SJSA1 (cell line): ENCODE results near the gene SYPL2. TPM values are rescaled to one million over a fixed set of nuclear protein-coding genes. Genes with fewer than 3 reads are reported as not detected.

Experiments used
- DNase-seq, 2 experiments: peaks; one replicate each; pipeline ENCODE4 v3.0.0-alpha.2; 2015 to 2020; ENCODE audit warnings: low spot score in 2 of 2, low read depth in 1 of 2
- H3K27ac ChIP-seq: fragments of 250-450 bp; sonication (Bioruptor Pico); 2 replicates; pipeline ENCODE4 v1.5.1; 2020; ENCODE audit warnings: mild to moderate bottlenecking, moderate library complexity
- H3K27me3 ChIP-seq: fragments of 250-450 bp; sonication (Bioruptor Pico); replicated peaks from 2 replicates; pipeline ENCODE4 v1.5.1; 2020; ENCODE audit warnings: mild to moderate bottlenecking, moderate library complexity
- H3K36me3 ChIP-seq: fragments of 250-450 bp; sonication (Bioruptor Pico); 2 replicates; pipeline ENCODE4 v1.5.1; 2020; ENCODE audit warnings: mild to moderate bottlenecking
- H3K4me1 ChIP-seq: fragments of 250-450 bp; sonication (Bioruptor Pico); replicated peaks from 2 replicates; pipeline ENCODE4 v1.6.1; 2021; ENCODE audit warnings: mild to moderate bottlenecking
- H3K4me3 ChIP-seq: fragments of 250-450 bp; sonication (Bioruptor Pico); 2 replicates; pipeline ENCODE4 v1.5.1; 2020; ENCODE audit warnings: mild to moderate bottlenecking
- H3K9me3 ChIP-seq: fragments of 250-450 bp; sonication (Bioruptor Pico); replicated peaks from 2 replicates; pipeline ENCODE4 v1.5.1; 2020; ENCODE audit warnings: mild to moderate bottlenecking
- total RNA-seq: library from RNA; depleted of rRNA; stranded (reverse); fragments of >200 nt; shearing (Covaris generic); gene quantifications from 2 replicates; pipeline ENCODE4 v1.2.3, GENCODE V29; 2014; rRNA removed

SYPL2 gene
- 0.11 TPM in 1 of 2 replicates, not detected in the other for total RNA-seq

GRCh38 chr1:109466452-109467300 lies at the start of gene SYPL2:
TSS of gene SYPL2 (plus strand) at chr1:109466546. CDS start at chr1:109466844, 298 bp downstream.
- H3K9me3 ChIP-seq = peaks cover 6% of the 10 kb centered on the region
- no peak within 1 kb of the TSS for H3K27ac ChIP-seq
- peak within 1 kb of the TSS; percentile 38 for H3K4me3 ChIP-seq
- peaks cover 11% of the 10 kb centered on the region for H3K4me1 ChIP-seq
- peaks cover 79% of the 10 kb centered on the region for H3K27me3 ChIP-seq
- DNase-seq = peak in 1 of 2 experiments; percentile 14
- no peaks in the 10 kb centered on the region for H3K36me3 ChIP-seq

- DNase-seq = no peak
- H3K9me3 ChIP-seq = no peaks in the 10 kb centered on the region
- H3K27me3 ChIP-seq = no peaks in the 10 kb centered on the region
- H3K27ac ChIP-seq = no peak overlapping the region
- H3K4me3 ChIP-seq = no peak overlapping the region
- H3K36me3 ChIP-seq = peaks cover 56% of the 10 kb centered on the region
- H3K4me1 ChIP-seq = peaks cover 19% of the 10 kb centered on the region
These were observed 42.8 kb upstream of the SYPL2 start for GRCh38 chr1:109423498-109423897.

GRCh38 chr1:109425391-109426280 lies 40.7 kb upstream of the SYPL2 start:
- no peaks in the 10 kb centered on the region for H3K27me3 ChIP-seq
- peak; percentile 60 to 71 for DNase-seq
- peak overlapping the region; percentile 65 for H3K4me3 ChIP-seq
- H3K4me1 ChIP-seq = peaks cover 19% of the 10 kb centered on the region
- H3K36me3 ChIP-seq = peaks cover 37% of the 10 kb centered on the region
- no peaks in the 10 kb centered on the region for H3K9me3 ChIP-seq
- peak overlapping the region; percentile 58 for H3K27ac ChIP-seq

- H3K4me1 ChIP-seq = peaks cover 19% of the 10 kb centered on the region
- no peaks in the 10 kb centered on the region for H3K9me3 ChIP-seq
- DNase-seq = peak; percentile 97 to 99
- H3K27me3 ChIP-seq = no peaks in the 10 kb centered on the region
- H3K4me3 ChIP-seq = peak within 1 kb of the TSS; percentile 65
- peak within 1 kb of the TSS; percentile 58 for H3K27ac ChIP-seq
- peaks cover 30% of the 10 kb centered on the region for H3K36me3 ChIP-seq
These were observed 39.8 kb upstream of the SYPL2 start, which contains the start of gene PSMA5 for GRCh38 chr1:109426281-109427170. TSS of gene PSMA5 (minus strand) at chr1:109426448. CDS start at chr1:109426330, 118 bp downstream.

GRCh38 chr1:109427171-109427467 lies 39.2 kb upstream of the SYPL2 start:
- no peaks in the 10 kb centered on the region for H3K27me3 ChIP-seq
- peaks cover 24% of the 10 kb centered on the region for H3K36me3 ChIP-seq
- peak overlapping the region; percentile 65 for H3K4me3 ChIP-seq
- H3K4me1 ChIP-seq = peaks cover 19% of the 10 kb centered on the region
- H3K27ac ChIP-seq = no peak overlapping the region; the same call in 1 of the 2 replicates
- no peak for DNase-seq
- no peaks in the 10 kb centered on the region for H3K9me3 ChIP-seq

- DNase-seq = no peak
- no peak overlapping the region for H3K27ac ChIP-seq
- no peaks in the 10 kb centered on the region for H3K36me3 ChIP-seq
- H3K4me3 ChIP-seq = no peak overlapping the region
- H3K9me3 ChIP-seq = no peaks in the 10 kb centered on the region
- no peaks in the 10 kb centered on the region for H3K27me3 ChIP-seq
- H3K4me1 ChIP-seq = peaks cover 3% of the 10 kb centered on the region
These were observed 34.0 kb upstream of the SYPL2 start for GRCh38 chr1:109432336-109432735.

- Histone ChIP-seq H3K27me3 (no peaks in the 10 kb centered on the region), H3K4me1 (peaks cover under 1% of the 10 kb centered on the region), H3K9me3 (no peaks in the 10 kb centered on the region), H3K27ac (no peak overlapping the region), H3K36me3 (no peaks in the 10 kb centered on the region), H3K4me3 (no peak overlapping the region)
- no peak for DNase-seq
These were observed 33.0 kb upstream of the SYPL2 start for GRCh38 chr1:109433322-109433721.

GRCh38 chr1:109434484-109434883 lies 31.9 kb upstream of the SYPL2 start:
- Histone ChIP-seq H3K27me3 (no peaks in the 10 kb centered on the region), H3K36me3 (no peaks in the 10 kb centered on the region), H3K27ac (no peak overlapping the region), H3K9me3 (no peaks in the 10 kb centered on the region; the same call in 1 of the 2 replicates), H3K4me3 (no peak overlapping the region), H3K4me1 (peaks cover 8% of the 10 kb centered on the region)
- DNase-seq = no peak

GRCh38 chr1:109438798-109439297 lies 27.5 kb upstream of the SYPL2 start:
- peaks cover 8% of the 10 kb centered on the region for H3K4me1 ChIP-seq
- DNase-seq = peak in 1 of 2 experiments; percentile 6
- H3K9me3 ChIP-seq = no peaks in the 10 kb centered on the region; the same call in 1 of the 2 replicates
- H3K4me3 ChIP-seq = no peak overlapping the region
- no peak overlapping the region for H3K27ac ChIP-seq
- H3K27me3 ChIP-seq = peaks cover 18% of the 10 kb centered on the region
- no peaks in the 10 kb centered on the region for H3K36me3 ChIP-seq

GRCh38 chr1:109441069-109441468 lies 25.3 kb upstream of the SYPL2 start:
- no peak for DNase-seq
- no peak overlapping the region for H3K27ac ChIP-seq

GRCh38 chr1:109443476-109443875 lies 22.9 kb upstream of the SYPL2 start:
- Histone ChIP-seq H3K27me3 (peaks cover 36% of the 10 kb centered on the region), H3K4me3 (no peak overlapping the region), H3K9me3 (no peaks in the 10 kb centered on the region; the same call in 1 of the 2 replicates), H3K27ac (no peak overlapping the region), H3K36me3 (no peaks in the 10 kb centered on the region), H3K4me1 (peaks cover 6% of the 10 kb centered on the region)
- DNase-seq = no peak

More at GRCh38 chr1:109441069-109441468, 25.3 kb upstream of the SYPL2 start:
- Histone ChIP-seq H3K9me3 (no peaks in the 10 kb centered on the region; the same call in 1 of the 2 replicates), H3K27me3 (peaks cover 36% of the 10 kb centered on the region), H3K36me3 (no peaks in the 10 kb centered on the region), H3K4me3 (no peak overlapping the region), H3K4me1 (peaks cover 8% of the 10 kb centered on the region)

- H3K4me3 ChIP-seq = no peak overlapping the region
- H3K27ac ChIP-seq = no peak overlapping the region
- H3K9me3 ChIP-seq = no peaks in the 10 kb centered on the region; the same call in 1 of the 2 replicates
- peaks cover 36% of the 10 kb centered on the region for H3K27me3 ChIP-seq
- no peak for DNase-seq
- H3K4me1 ChIP-seq = no peaks in the 10 kb centered on the region
- H3K36me3 ChIP-seq = no peaks in the 10 kb centered on the region
These were observed 22.0 kb upstream of the SYPL2 start for GRCh38 chr1:109444346-109444745.
